OCI-LY3 (cell line): ENCODE results near the gene SNX27.

ENCODE experiments used
- H2AFZ ChIP-seq: fragments of 200-600, 300-600 bp; shearing (Covaris generic); 2 replicates; pipeline ENCODE4 v1.6.0; 2014; ENCODE audit warnings: antibody characterized with exemption, low read depth, low read length
- H3K27ac ChIP-seq: fragments of 200-600, 300-600 bp; sonication (generic); 2 replicates; pipeline ENCODE4 v1.5.1; 2014; ENCODE audit warnings: mild to moderate bottlenecking, low read length, moderate library complexity, mixed read lengths
- H3K27me3 ChIP-seq: fragments of 200-600, 300-600 bp; sonication (generic); 2 replicates; pipeline ENCODE4 v1.6.1; 2014; ENCODE audit warnings: low read depth, low read length, mixed read lengths
- H3K36me3 ChIP-seq: fragments of 200-600, 300-600 bp; sonication (generic); replicated peaks from 2 replicates; pipeline ENCODE3; 2014; ENCODE audit warnings: low read depth, low read length, mixed read lengths
- H3K4me1 ChIP-seq: fragments of 300-600, 200-600 bp; sonication (generic); 2 replicates; pipeline ENCODE4 v1.6.1; 2014; ENCODE audit warnings: low read length, mixed read lengths
- H3K4me2 ChIP-seq: fragments of 200-600, 300-600 bp; sonication (generic); 2 replicates; pipeline ENCODE4 v1.6.1; 2014; ENCODE audit warnings: low read length, mixed read lengths
- H3K4me3 ChIP-seq: fragments of 300-600, 200-600 bp; sonication (generic); 2 replicates; pipeline ENCODE4 v1.5.1; 2014; ENCODE audit warnings: antibody characterized with exemption, mild to moderate bottlenecking, low read length, moderate library complexity
- H3K79me2 ChIP-seq: fragments of 300-600, 200-600 bp; shearing (Covaris generic); 2 replicates; pipeline ENCODE4 v1.6.1; 2014; ENCODE audit warnings: mild to moderate bottlenecking, low read length, mixed read lengths
- H3K9ac ChIP-seq: fragments of 300-600, 200-600 bp; shearing (Covaris generic); 2 replicates; pipeline ENCODE4 v1.6.0; 2014; ENCODE audit warnings: mild to moderate bottlenecking, low read length, moderate library complexity
- H3K9me3 ChIP-seq: fragments of 200-600, 300-600 bp; shearing (Covaris generic); 2 replicates; pipeline ENCODE4 v1.6.1; 2014; ENCODE audit warnings: low read length, mixed read lengths; ENCODE audit not compliant: insufficient read depth
- H4K20me1 ChIP-seq: fragments of 200-600, 300-600 bp; sonication (generic); 2 replicates; pipeline ENCODE4 v1.6.1; 2016; ENCODE audit warnings: low read length, mixed read lengths; ENCODE audit not compliant: insufficient read depth
- EZH2phosphoT487 ChIP-seq: fragments of 200-600 bp; shearing (Covaris generic); IDR thresholded peaks from 2 replicates; pipeline ENCODE4 v1.6.1; 2018; ENCODE audit warnings: antibody characterized with exemption, mixed run types, low read depth
- TF ChIP-seq, protein P1 (sequence below): fragments of 200-600, 300-600 bp; sonication (generic); IDR thresholded peaks from 2 replicates; pipeline ENCODE4 v1.5.1; 2014; ENCODE audit warnings: antibody characterized with exemption, low read length, low read depth

Gene SNX27

GRCh38 chr1:151583796-151584195 lies 28.1 kb upstream of the SNX27 start:
- peaks cover 1% of the 10 kb centered on the region; the same call in 1 of the 2 replicates for H3K27me3 ChIP-seq
- peaks cover 4% of the 10 kb centered on the region; the same call in 1 of the 2 replicates for H3K4me1 ChIP-seq
- H3K27ac ChIP-seq: no peak overlapping the region
- TF ChIP-seq EZH2phosphoT487: no peak
- TF ChIP-seq, protein P1, sequence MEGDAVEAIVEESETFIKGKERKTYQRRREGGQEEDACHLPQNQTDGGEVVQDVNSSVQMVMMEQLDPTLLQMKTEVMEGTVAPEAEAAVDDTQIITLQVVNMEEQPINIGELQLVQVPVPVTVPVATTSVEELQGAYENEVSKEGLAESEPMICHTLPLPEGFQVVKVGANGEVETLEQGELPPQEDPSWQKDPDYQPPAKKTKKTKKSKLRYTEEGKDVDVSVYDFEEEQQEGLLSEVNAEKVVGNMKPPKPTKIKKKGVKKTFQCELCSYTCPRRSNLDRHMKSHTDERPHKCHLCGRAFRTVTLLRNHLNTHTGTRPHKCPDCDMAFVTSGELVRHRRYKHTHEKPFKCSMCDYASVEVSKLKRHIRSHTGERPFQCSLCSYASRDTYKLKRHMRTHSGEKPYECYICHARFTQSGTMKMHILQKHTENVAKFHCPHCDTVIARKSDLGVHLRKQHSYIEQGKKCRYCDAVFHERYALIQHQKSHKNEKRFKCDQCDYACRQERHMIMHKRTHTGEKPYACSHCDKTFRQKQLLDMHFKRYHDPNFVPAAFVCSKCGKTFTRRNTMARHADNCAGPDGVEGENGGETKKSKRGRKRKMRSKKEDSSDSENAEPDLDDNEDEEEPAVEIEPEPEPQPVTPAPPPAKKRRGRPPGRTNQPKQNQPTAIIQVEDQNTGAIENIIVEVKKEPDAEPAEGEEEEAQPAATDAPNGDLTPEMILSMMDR: no peak
- H4K20me1 ChIP-seq: no peaks in the 10 kb centered on the region
- no peaks in the 10 kb centered on the region for H3K79me2 ChIP-seq
- no peak overlapping the region for H3K9ac ChIP-seq
- no peaks in the 10 kb centered on the region for H3K36me3 ChIP-seq
- H3K9me3 ChIP-seq: no peaks in the 10 kb centered on the region
- H3K4me2 ChIP-seq: no peak overlapping the region
- H3K4me3 ChIP-seq: no peak overlapping the region
- no peak overlapping the region for H2AFZ ChIP-seq

DNA sequence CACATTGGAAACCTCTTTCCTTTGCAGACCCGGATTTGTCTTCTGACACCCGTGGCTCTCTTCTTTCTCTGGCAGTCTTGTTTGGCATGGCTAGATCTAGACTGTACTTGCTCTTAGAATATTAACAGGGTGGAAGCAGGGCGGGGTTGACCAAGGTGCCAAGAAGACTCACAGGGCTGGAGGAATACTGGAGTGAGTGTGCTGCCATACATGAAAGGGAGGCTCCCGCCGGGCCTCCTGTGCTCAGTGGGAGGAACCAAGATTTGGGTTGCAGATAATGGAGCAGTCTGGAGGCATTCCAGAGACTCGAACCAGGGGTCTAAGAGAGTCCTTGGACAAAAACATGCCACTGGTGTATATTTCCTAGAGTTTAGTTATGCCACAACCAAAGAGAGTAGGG lies 27.6 kb upstream of the SNX27 start:
- H3K36me3 ChIP-seq: no peaks in the 10 kb centered on the region
- H3K4me2 ChIP-seq: no peak overlapping the region
- TF ChIP-seq, protein P1: no peak
- no peak for TF ChIP-seq EZH2phosphoT487
- no peaks in the 10 kb centered on the region for H3K27me3 ChIP-seq
- peaks cover 4% of the 10 kb centered on the region; the same call in 1 of the 2 replicates for H3K4me1 ChIP-seq
- H3K27ac ChIP-seq: no peak overlapping the region
- no peak overlapping the region for H3K4me3 ChIP-seq
- no peaks in the 10 kb centered on the region for H3K9me3 ChIP-seq
- H4K20me1 ChIP-seq: no peaks in the 10 kb centered on the region
- no peak overlapping the region for H3K9ac ChIP-seq
- H3K79me2 ChIP-seq: no peaks in the 10 kb centered on the region
- no peak overlapping the region for H2AFZ ChIP-seq

DNA sequence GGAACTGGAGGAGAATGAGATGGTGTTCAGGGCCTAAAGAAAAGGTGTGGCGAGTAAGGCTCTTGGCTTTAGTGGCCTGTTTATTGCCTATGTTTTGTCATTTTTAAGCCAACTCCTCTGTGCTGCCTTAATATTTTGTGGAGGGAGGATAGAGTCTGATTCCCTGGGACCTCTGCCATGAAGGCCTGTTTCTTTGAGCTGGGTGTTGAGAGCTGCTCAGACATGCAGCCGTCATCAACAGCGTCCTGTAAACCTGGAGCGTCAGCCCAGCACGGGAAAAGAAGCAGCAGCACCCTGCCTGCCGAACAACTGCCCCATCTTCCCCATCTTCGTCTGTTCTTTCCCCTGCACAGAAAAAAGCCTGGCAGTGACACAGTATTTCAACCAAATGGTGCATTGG lies 27.1 kb upstream of the SNX27 start:
- H3K9ac ChIP-seq: no peak overlapping the region
- H3K4me2 ChIP-seq: no peak overlapping the region
- no peaks in the 10 kb centered on the region for H3K27me3 ChIP-seq
- no peak overlapping the region for H3K4me3 ChIP-seq
- TF ChIP-seq, protein P1: no peak
- TF ChIP-seq EZH2phosphoT487: no peak
- no peaks in the 10 kb centered on the region for H3K36me3 ChIP-seq
- H2AFZ ChIP-seq: no peak overlapping the region
- H3K4me1 ChIP-seq: peaks cover 4% of the 10 kb centered on the region; the same call in 1 of the 2 replicates
- no peaks in the 10 kb centered on the region for H3K9me3 ChIP-seq
- no peak overlapping the region for H3K27ac ChIP-seq
- no peaks in the 10 kb centered on the region for H4K20me1 ChIP-seq
- no peaks in the 10 kb centered on the region for H3K79me2 ChIP-seq

DNA sequence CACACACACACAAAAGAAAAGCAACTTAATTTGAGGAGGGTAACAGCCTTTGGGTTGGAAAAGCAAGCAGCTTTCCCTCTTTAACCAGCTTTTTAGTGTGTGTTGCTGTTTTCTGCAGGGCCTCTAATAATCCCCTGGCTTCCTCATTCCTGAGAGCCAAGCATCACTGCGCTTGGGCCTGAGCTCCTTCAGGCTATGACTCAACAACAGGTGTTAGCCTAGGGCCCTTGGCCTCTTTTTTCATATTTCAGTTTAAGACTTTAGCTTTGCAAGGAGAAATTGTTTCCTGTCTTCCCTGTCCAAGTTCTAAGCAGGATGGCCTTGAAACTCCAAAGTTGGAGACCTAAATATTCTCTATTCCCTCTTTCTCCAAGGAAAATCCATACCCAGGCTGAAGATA lies 26.2 kb upstream of the SNX27 start:
- no peak overlapping the region for H2AFZ ChIP-seq
- H3K79me2 ChIP-seq: no peaks in the 10 kb centered on the region
- TF ChIP-seq, protein P1: no peak
- TF ChIP-seq EZH2phosphoT487: no peak
- H3K9ac ChIP-seq: no peak overlapping the region
- no peak overlapping the region for H3K4me2 ChIP-seq
- H3K4me3 ChIP-seq: no peak overlapping the region
- peaks cover 4% of the 10 kb centered on the region; the same call in 1 of the 2 replicates for H3K4me1 ChIP-seq
- no peaks in the 10 kb centered on the region; the same call in 1 of the 2 replicates for H3K27me3 ChIP-seq
- no peaks in the 10 kb centered on the region for H3K9me3 ChIP-seq
- no peaks in the 10 kb centered on the region for H3K36me3 ChIP-seq
- no peaks in the 10 kb centered on the region for H4K20me1 ChIP-seq
- no peak overlapping the region for H3K27ac ChIP-seq
